GM18861 (cell line): ENCODE data around the gene GSDME.
"Not testable (repeated sequence)": the region's sequence is repeated elsewhere in the genome, so short reads cannot be mapped to it uniquely, and the experiment has no call there.

Source experiments
- ATAC-seq: cut with Tn5 transposase; IDR thresholded peaks from one replicate; pipeline ENCODE4 v1.9.1; 2021; ENCODE audit not compliant: unreplicated experiment

Gene GSDME

DNA sequence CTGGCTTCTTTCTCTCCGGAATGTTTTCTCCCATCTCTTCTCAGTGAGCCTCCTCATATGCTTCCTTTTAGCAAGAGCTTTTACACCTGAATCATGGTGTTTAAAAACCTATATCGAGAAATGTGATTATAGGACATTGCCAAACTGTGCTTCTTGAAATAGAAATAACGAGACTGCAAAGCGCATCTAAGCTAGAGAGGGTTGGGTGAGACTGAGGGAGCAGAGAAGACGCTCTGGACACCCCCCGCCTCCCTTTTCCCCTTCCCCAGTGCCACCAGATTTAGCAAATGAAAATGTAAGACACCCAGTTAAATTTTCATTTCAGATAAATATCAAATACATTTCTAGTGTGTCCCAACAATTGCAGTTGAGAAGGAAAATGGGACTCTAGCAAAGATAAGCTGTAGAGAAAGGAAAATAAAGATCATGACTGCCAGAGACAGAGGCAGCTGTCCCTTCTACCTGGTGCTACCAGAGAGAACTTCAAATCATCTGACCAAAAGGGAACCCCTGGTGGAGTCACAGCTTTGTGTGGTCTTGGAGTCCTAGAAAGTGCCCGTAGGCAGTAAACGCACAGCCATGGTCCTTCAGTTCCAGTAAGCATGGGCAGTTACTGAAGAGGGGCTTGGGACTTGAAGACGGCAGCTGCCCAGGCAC, 14.6 kb downstream of the GSDME start:
- ATAC-seq, result no peak

DNA sequence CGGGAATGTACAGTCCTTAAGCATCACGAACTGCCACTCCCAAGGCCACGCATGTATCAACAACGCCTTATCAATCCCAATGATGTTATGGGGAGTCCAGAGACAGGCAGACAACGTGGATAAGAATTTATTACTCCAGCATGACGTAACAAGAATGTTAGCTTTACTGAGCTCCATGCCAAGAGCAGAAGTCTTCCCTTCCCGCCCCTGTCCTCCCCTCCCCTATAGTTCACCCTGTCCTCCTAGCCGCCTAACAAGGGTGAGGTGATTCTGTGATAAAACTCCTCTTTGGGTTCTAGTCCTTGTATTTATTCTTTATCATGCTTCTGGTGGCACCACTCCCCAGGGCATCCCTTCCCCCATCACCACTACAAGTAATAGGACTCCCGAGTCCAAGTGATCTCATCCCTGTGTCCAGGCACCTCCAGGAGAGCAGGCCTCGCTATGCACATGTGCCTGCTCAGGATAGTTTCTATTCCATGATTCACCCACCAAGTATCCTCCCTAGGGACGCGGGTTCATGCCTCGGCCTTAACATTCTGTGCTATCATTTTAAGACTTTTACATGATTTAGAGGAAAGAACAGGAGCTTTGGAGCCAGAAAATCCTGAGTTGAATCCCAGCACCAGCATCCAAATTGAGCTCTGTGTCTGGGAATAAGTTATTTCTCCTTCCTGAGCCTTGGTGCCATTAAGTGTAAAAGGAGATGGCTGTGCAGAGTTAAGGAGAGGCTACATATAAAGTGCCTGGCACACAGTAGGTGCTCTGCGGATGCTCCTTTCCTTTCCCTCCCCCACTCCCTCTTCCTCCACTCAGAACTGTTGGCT, 15.4 kb downstream of the GSDME start:
- ATAC-seq, result no peak

- ATAC-seq, result no peak
These were observed 16.4 kb downstream of the GSDME start for GRCh38 chr7:24740871-24741270.

- ATAC-seq, result no peak
These were observed 18.0 kb downstream of the GSDME start for GRCh38 chr7:24739306-24739705.

DNA sequence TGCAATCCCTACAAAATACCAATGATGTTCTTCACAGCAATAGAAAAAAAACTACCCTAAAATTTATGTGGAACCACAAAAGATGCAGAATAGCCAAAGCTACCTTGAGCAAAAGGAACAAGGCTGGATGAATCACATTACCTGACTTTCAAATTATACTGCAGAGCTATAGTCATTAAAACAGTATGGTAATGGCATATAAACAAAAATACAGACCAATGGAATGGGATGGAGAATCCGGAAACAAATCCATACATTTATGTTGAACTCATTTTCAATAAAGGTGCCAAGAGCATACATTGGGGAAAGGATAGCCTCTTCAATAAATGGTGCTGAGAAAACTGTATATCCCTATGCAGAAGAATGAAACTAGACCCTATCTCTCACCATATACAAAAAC, 18.7 kb downstream of the GSDME start:
- ATAC-seq, result no peak

DNA sequence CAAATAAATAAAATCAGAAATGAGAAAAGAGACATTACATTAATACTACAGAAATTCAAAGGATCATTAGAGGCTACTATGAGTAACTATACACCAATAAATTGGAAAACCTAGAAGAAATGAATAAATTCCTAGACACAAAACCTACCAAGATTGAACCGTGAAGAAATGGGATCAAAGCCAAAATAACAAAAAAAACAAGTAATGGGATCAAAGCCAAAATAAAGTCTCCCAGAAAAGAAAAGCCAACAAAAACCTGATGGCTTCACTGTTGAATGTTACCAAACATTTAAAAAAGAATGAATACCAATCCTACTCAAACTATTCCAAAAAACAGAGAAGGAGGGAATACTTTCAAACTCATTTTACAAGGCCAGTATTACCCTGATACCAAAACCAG, 20.0 kb downstream of the GSDME start:
- ATAC-seq, result no peak

DNA sequence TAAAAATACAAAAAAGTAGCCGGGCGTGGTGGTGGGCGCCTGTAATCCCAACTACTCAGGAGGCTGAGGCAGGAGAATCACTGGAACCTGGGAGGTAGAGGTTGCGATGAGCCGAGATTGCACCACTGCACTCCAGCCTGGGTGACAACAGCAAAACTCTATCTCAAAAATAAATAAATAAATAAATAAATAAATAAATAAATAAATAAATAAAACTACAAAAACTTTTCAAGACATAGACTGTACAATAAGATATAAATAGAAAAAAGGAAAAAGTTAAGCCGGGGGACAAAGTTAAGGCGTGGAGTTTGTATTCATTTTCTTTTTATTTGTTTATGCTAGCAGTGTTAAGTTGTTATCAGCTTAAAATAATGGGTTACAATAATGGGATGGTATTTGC, 21.7 kb downstream of the GSDME start:
- not testable (repeated sequence) for ATAC-seq

DNA sequence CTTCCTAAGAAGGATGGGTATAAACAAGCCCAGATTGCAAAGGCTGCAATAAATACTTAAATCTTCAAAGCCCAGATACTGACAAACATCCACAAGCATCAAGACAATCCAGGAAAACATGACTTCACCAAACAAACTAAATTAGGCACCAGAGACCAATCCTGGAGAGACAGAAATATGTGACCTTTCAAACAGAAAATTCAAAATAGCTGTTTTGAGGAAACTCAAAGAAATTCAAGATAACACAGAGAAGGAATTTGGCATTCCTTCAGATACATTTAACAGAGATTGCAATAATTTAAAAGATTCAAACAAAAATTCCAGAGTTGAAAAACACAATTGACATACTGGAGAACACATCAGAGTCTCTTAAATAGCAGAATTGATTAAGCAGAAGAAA, 23.0 kb downstream of the GSDME start:
- no peak for ATAC-seq

DNA sequence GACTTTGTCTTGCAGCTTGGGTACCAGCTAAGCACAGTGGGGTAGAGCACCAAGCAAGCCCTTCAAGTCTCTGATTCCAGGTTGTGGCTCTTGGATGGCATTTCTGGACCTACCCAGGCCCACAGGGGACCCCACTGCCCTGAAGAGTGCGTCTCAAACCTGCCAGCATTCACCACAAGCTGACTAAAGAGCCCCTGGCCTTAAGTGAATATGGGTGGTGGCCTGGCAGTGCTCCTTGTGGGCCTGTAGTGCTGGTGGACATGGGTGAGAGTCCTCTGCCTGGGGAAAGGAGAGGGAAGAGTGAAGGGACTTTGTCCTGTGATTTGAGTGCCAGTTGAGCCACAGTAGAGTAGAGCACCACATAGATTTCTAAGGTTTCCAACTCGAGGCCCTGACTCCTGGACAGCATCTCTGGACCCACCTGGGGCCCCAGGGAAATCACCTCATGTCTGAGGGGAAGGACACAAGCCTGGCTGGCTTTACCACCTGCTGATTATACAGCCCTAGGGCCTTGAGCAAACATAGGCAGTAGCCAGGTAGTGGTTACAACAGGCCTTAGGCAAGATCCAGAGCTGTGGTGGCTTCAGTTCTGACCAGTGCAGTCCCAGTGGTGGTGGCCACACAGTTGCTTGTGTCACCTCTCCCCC, 23.7 kb downstream of the GSDME start:
- no peak for ATAC-seq

DNA sequence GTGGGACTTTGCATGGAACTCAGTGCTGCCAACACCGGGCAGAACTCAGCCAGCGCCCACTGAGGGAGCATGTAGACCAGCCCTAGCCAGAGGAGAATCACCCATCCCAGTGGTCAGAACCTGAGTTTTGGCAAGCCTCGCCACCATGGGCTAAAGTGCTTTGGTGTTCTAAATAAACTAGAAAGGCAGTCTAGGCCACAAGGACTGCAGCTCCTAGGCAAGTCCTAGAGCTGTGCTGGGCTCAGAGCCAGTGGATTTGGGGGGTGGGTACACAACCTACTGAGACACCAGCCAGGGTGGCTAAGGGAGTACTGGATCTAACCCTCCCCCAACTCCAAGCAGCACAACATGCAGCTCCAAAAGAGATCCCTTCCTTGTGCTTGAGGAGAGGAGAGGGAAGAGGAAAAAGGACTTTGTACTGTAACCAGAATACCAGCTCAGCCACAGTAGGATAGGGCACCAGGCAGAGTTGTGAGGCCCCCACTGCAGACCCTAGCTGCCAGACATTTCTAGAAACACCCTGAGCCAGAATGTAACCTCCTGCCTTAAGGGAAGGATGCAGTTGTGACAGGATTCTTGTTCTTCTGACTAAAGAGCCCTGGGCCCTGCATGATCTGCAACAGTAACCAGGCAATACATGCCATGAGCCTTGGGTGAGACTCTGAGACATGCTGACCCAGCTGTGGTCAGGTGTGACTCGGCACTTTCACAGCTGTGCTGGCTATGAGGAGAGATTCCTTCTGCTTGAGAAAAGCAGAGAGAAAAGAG, 24.4 kb downstream of the GSDME start:
- peak; percentile 74 for ATAC-seq

- ATAC-seq, result no peak
These were observed 26.0 kb downstream of the GSDME start for GRCh38 chr7:24731313-24731712.

- no peak for ATAC-seq
These were observed 27.3 kb downstream of the GSDME start for GRCh38 chr7:24730018-24730369.

DNA sequence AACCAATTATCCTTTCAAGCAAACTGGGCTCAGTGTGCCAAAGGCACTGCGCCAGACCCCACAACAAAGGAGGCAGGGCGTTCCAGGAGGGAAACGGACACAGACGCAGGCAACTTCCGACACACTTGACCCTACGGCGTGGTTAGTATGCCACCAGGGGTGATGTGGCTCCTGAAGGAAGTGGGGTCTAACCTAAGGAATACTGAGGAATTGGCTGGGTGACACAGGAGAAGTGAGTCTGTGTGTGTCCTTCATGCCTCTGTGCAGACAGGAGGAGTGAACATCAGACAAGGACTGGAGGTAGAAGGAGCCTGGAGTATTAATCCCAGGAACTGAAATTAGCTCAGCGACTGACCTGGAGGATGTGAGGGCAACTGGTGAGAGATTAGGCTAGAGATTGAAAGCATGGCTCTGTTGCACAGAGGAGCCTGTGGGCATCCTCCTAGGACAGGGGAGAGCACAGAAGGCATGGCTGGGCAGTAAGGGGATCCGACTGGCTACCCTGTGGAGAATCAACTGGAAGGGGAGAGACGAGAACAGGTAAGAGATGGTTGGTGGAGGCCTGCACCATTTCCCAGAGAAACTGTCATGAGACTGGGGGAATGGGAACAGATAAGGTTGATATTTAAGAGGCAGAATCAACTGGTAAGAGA, 27.8 kb downstream of the GSDME start:
- no peak for ATAC-seq

DNA sequence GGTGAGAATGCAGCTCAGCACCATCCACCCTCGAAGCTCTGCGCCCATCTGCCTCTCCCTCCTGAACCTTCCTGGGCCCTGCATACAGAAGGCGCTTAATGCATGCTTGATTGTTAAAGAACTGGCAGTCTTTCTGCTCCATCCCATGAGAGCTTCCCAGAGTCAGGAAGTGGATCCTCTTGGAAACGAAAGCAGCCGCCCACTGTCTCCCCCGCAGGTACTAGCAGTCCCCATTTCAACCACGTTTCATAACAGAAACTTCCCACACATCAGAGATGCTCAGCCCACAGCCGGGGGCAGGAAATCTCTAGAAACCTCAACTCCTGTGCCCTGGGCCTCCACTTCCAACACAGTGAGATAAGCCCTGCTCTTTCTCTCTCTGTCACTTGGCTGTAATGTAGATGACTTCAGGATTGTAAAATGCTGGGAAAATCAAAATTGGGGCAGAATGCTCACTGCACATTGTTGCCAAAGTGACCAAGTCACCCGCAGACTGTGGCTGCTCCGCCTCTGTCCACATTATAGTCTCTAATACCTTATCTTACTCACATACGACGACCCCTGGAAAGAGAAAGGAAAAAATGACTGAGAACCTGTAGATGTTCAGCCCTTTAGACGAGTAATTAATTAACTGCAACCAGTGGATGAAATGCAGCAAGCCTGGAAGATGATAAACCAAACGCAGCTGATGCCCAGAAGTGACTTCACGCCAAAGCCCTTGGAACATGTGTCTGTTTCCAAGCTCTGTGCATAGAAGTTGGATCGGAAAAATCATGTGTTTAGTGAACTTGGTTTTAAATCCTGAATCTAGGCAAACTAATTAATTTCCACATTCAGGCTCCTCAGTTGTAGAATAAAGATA, 28.5 kb downstream of the GSDME start:
- ATAC-seq, result no peak

DNA sequence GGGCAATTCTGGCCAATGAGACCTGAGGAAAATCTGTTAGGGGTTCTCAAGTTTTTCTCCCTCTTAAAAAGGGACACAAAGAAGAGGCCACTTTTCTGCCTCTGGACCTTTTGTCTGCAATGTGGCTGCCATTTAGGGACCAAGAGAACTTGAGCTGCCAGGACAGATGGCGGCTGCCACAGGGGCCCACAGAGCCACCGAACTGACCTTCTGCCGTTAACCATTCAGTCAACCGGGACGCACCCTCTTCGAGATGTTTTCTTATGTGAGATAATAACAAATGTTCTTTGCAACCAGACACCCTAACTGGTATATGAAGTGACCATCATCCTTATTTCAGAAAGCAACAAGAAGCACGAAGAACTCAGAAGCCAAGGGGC, 29.2 kb downstream of the GSDME start:
- ATAC-seq, result no peak

DNA sequence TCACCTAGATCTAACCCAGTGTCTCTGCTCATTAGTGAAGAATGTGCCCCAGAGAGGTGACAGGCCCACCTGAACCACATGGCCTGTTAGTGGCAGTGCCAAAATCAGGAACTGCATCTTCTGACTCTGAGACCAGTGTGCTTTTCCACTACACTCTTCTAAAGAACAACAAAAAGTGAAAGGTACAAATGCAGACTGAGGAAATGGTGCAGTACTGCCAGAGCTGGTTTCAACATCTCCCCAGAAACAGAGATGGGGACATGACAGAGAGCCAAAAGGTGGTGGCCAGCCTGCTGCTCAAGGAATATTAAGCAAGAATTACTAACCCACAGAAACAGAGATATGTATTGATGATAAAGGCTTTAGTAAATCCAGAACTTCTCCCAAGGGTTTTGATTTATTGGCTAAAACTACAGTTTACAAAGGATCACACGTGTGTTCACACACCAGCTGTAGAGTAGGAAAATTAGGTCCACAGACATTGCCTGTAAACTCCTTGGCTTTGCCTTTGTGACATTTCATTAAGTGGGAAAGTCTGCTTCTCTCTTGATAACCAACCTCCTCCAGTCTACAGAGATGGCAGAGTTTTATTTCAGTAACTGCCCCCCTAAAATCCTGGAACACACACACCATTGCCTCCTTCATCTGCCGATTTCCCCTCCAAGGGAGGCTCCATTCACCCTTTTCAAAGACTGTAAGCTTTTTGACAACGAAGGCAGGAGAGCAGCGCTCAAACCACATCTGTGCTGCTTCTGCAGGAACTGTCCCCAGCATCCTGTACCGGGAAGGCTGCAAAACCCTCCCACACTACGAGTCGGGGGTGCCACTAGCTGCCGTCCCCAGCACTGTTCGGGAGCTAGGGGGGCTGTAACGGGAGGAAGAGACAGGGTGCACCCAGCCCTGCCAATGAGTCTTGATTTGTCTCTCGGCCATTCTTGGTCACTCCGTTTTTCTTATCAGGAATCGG, 29.8 kb downstream of the GSDME start:
- peak; percentile 72 for ATAC-seq

- no peak for ATAC-seq
These were observed 31.6 kb downstream of the GSDME start for GRCh38 chr7:24725554-24726241.

DNA sequence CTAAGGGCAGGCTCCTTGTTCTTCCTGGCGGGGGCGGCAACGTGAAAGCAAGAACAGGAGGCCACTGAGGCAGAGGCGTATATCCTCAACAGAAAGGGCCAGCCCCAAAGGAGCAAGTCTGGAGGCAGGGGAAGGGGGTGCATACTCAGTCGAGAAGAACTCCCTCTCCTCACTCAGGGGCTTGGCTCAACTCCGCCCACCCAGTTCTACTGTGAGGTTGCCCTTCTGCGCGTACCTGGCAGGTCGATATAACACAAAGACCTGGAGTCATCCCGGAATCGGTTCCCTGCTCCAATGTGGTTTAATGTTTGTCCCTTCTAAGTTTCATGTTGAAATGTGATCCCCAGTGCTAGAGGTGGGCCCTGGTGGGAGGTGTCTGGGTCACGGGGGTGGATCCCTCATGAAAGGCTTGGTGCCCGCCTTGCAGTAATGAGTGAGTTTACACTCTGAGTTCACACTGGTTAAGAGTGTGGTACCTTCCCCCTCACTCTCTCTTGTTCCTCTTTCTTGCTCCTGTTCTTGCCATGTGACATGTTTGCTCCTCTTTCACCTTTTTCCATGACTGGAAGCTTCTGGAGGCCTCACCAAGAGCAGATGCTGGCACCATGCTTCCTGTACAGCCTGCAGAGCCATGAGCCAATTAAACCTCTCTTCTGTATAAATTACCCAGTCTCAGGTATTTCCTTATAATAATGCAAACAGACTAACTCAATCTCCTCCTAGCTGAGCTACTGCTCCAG, 32.6 kb downstream of the GSDME start:
- no peak for ATAC-seq
